Hepatocyte (in vitro differentiated cells): ENCODE results near the gene RSU1. TPM values are rescaled to one million over a fixed set of nuclear protein-coding genes. Genes with fewer than 3 reads are reported as not detected.

Experiments used
- DNase-seq: peaks from one replicate; pipeline ENCODE4 v3.0.0-alpha.2; 2016; ENCODE audit warnings: low spot score
- H2AFZ ChIP-seq: fragments of 200-600 bp; sonication (generic); 2 replicates; pipeline ENCODE4 v1.6.0; 2016; ENCODE audit warnings: antibody characterized with exemption, mild to moderate bottlenecking
- H3K27ac ChIP-seq: fragments of 200-600 bp; sonication (generic); 2 replicates; pipeline ENCODE4 v1.5.1; 2016; ENCODE audit warnings: mild to moderate bottlenecking
- H3K27me3 ChIP-seq: fragments of 200-600 bp; sonication (generic); 2 replicates; pipeline ENCODE4 v1.6.1; 2016
- H3K36me3 ChIP-seq: fragments of 200-600 bp; sonication (generic); replicated peaks from 2 replicates; pipeline ENCODE4 v1.5.1; 2016; ENCODE audit warnings: low read depth; ENCODE audit not compliant: insufficient read depth
- H3K4me1 ChIP-seq: fragments of 200-600 bp; sonication (generic); 2 replicates; pipeline ENCODE4 v1.5.1; 2016; ENCODE audit warnings: mild to moderate bottlenecking, moderate library complexity; ENCODE audit not compliant: insufficient read depth
- H3K4me2 ChIP-seq: fragments of 200-600 bp; sonication (generic); 2 replicates; pipeline ENCODE4 v1.6.0; 2016
- H3K4me3 ChIP-seq: fragments of 200-600 bp; sonication (generic); 2 replicates; pipeline ENCODE4 v1.5.1; 2016; ENCODE audit warnings: mild to moderate bottlenecking
- H3K79me2 ChIP-seq: fragments of 200-600 bp; sonication (generic); 2 replicates; pipeline ENCODE4 v1.6.0; 2017; ENCODE audit warnings: mild to moderate bottlenecking
- H3K9me2 ChIP-seq: fragments of 200-600 bp; sonication (generic); replicated peaks from 2 replicates; pipeline ENCODE4 v1.6.0; 2017; ENCODE audit warnings: mild to moderate bottlenecking; ENCODE audit not compliant: insufficient read depth
- H3K9me3 ChIP-seq: fragments of 200-600 bp; sonication (generic); 2 replicates; pipeline ENCODE4 v1.5.1; 2016; ENCODE audit warnings: low read depth, mild to moderate bottlenecking
- H4K20me1 ChIP-seq: fragments of 200-600 bp; sonication (generic); 2 replicates; pipeline ENCODE4 v1.6.0; 2016; ENCODE audit warnings: mild to moderate bottlenecking; ENCODE audit not compliant: insufficient read depth, poor library complexity, severe bottlenecking
- CTCF ChIP-seq: fragments of 200-600 bp; sonication (generic); IDR thresholded peaks from 2 replicates; pipeline ENCODE4 v1.5.1; 2016; ENCODE audit warnings: antibody characterized with exemption, mild to moderate bottlenecking; ENCODE audit not compliant: poor library complexity
- EZH2 ChIP-seq: fragments of 200-600 bp; sonication (generic); IDR thresholded peaks from 2 replicates; pipeline ENCODE4 v1.6.1; 2016; ENCODE audit warnings: antibody characterized with exemption, mild to moderate bottlenecking, borderline replicate concordance
- EZH2phosphoT487 ChIP-seq: fragments of 200-600 bp; sonication (generic); IDR thresholded peaks from one replicate; pipeline ENCODE4 v1.6.1; 2018; ENCODE audit warnings: antibody characterized with exemption, mild to moderate bottlenecking, low read depth, moderate library complexity; ENCODE audit not compliant: unreplicated experiment, severe bottlenecking
- WGBS: methylation state at CpG from one replicate; pipeline ENCODE4 v1.1.6; 2016; ENCODE audit warnings: low lambda C conversion rate; ENCODE audit errors: missing lambda C conversion rate; 5-methylcytosine and 5-hydroxymethylcytosine counted together
- polyA plus RNA-seq: library from polyadenylated mRNA; unstranded; fragments of >200 nt; fragmentation: Nextera tagmentation; extraction: Ambion mirVana; gene quantifications from 2 replicates; pipeline ENCODE4 v1.2.1, GENCODE V29; 2016
- total RNA-seq: library from RNA; depleted of rRNA; stranded (reverse); fragments of >200 nt; gene quantifications from 2 replicates; pipeline ENCODE4 v1.2.3, GENCODE V29; 2014

RSU1 gene
- total and polyA plus RNA-seq, 2 experiments from 2014 or later, result 37.0 to 52.3 TPM

DNA sequence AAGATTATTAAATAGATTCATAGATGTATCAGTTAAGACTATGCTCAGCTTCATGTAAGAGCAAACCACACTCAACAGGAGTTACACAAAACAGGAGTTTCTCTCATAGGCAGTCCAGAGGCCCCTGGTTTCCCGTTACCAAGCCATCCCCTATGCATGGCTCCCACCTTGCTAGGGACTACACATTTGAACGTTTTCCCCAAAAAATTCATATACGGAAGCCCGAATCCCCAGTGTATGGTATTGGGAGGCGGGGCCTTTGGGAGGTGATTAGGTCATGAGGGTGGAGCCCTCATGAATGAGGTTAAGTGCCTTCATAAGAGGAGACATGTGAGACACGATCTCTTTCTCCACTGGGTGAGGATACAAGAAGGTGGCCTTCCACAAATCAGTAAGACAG lies 29.1 kb downstream of the RSU1 start:
- Histone ChIP-seq H3K36me3 (no peaks in the 10 kb centered on the region), H3K4me3 (no peak overlapping the region), H3K79me2 (no peaks in the 10 kb centered on the region), H2AFZ (no peak overlapping the region), H3K9me3 (no peaks in the 10 kb centered on the region), H3K4me1 (no peaks in the 10 kb centered on the region), H3K27me3 (no peaks in the 10 kb centered on the region), H3K9me2 (no peaks in the 10 kb centered on the region), H4K20me1 (no peaks in the 10 kb centered on the region), H3K27ac (no peak overlapping the region), H3K4me2 (no peak overlapping the region)
- 93% methylated on average over 6 of the region's 6 CpGs for WGBS
- no peak for TF ChIP-seq CTCF
- TF ChIP-seq EZH2phosphoT487, result no peak
- no peak for TF ChIP-seq EZH2
- no peak for DNase-seq

GRCh38 chr10:16787361-16787791 lies 29.8 kb downstream of the RSU1 start:
- Histone ChIP-seq H4K20me1 (no peaks in the 10 kb centered on the region), H3K27me3 (no peaks in the 10 kb centered on the region), H3K36me3 (no peaks in the 10 kb centered on the region), H3K27ac (no peak overlapping the region), H3K4me3 (no peak overlapping the region), H3K9me2 (no peaks in the 10 kb centered on the region), H2AFZ (no peak overlapping the region), H3K9me3 (no peaks in the 10 kb centered on the region), H3K79me2 (no peaks in the 10 kb centered on the region), H3K4me2 (no peak overlapping the region), H3K4me1 (no peaks in the 10 kb centered on the region)
- WGBS, result 98% methylated on average over 12 of the region's 12 CpGs
- TF ChIP-seq EZH2 (no peak), EZH2phosphoT487 (no peak), CTCF (no peak)
- no peak for DNase-seq

GRCh38 chr10:16780338-16780880 lies 36.8 kb downstream of the RSU1 start:
- H3K9me2 ChIP-seq, result no peaks in the 10 kb centered on the region
- H3K79me2 ChIP-seq, result no peaks in the 10 kb centered on the region
- no peak overlapping the region for H3K27ac ChIP-seq
- H3K4me3 ChIP-seq, result no peak overlapping the region
- no peak for DNase-seq
- H3K36me3 ChIP-seq, result no peaks in the 10 kb centered on the region
- H4K20me1 ChIP-seq, result no peaks in the 10 kb centered on the region
- no peak overlapping the region for H2AFZ ChIP-seq
- H3K4me2 ChIP-seq, result no peak overlapping the region
- H3K4me1 ChIP-seq, result no peaks in the 10 kb centered on the region
- no peak for TF ChIP-seq EZH2phosphoT487
- TF ChIP-seq EZH2, result no peak
- TF ChIP-seq CTCF, result no peak
- 78% methylated on average over 7 of the region's 7 CpGs for WGBS
- H3K27me3 ChIP-seq, result no peaks in the 10 kb centered on the region
- H3K9me3 ChIP-seq, result no peaks in the 10 kb centered on the region
